Mononuclear cell (primary cell): Measurements from ENCODE around the gene DCAF15. TPM values are rescaled to one million over a fixed set of nuclear protein-coding genes. Genes with fewer than 3 reads are reported as not detected.
"Not testable (repeated sequence)": the region's sequence is repeated elsewhere in the genome, so short reads cannot be mapped to it uniquely, and the experiment has no call there.

Source experiments
- H3K27me3 ChIP-seq: 2 replicates; pipeline ENCODE4 v1.6.0; 2011; ENCODE audit warnings: low read length, control low read depth; ENCODE audit not compliant: insufficient read depth
- H3K4me1 ChIP-seq: 2 replicates; pipeline ENCODE4 v1.5.1; 2011; ENCODE audit warnings: mild to moderate bottlenecking, low read length, control low read depth; ENCODE audit not compliant: insufficient read depth
- H3K4me3 ChIP-seq: 2 replicates; pipeline ENCODE4 v1.5.1; 2011; ENCODE audit warnings: mild to moderate bottlenecking, low read length, moderate library complexity
- H3K9me3 ChIP-seq: 2 replicates; pipeline ENCODE4 v1.5.1; 2011; ENCODE audit warnings: low read depth, mild to moderate bottlenecking, control low read depth, low read length
- total RNA-seq: library from RNA; depleted of rRNA; stranded (reverse); fragments of >200 nt; gene quantifications from one replicate; pipeline ENCODE4 v1.2.3, GENCODE V29; 2012

DCAF15 gene
- total RNA-seq, 1 donor = 26.1 TPM

- not testable (repeated sequence) for H3K4me1 ChIP-seq, H3K4me3 ChIP-seq, H3K9me3 ChIP-seq, H3K27me3 ChIP-seq
These were observed 30.2 kb upstream of the DCAF15 start for GRCh38 chr19:13922118-13922517.

- Histone ChIP-seq H3K4me1 (peaks cover 8% of the 10 kb centered on the region), H3K4me3 (no peak overlapping the region), H3K9me3 (no peaks in the 10 kb centered on the region), H3K27me3 (no peaks in the 10 kb centered on the region)
These were observed 28.9 kb upstream of the DCAF15 start for GRCh38 chr19:13923194-13923987.

- Histone ChIP-seq H3K9me3 (no peaks in the 10 kb centered on the region), H3K4me1 (peaks cover 8% of the 10 kb centered on the region), H3K27me3 (no peaks in the 10 kb centered on the region), H3K4me3 (no peak overlapping the region)
These were observed 26.3 kb upstream of the DCAF15 start for GRCh38 chr19:13926010-13926409.

- Histone ChIP-seq H3K4me1 (peaks cover 8% of the 10 kb centered on the region), H3K4me3 (no peak overlapping the region), H3K9me3 (no peaks in the 10 kb centered on the region), H3K27me3 (no peaks in the 10 kb centered on the region)
These were observed 25.6 kb upstream of the DCAF15 start for GRCh38 chr19:13926715-13927114.

GRCh38 chr19:13929340-13929739, 23.0 kb upstream of the DCAF15 start:
- no peaks in the 10 kb centered on the region for H3K27me3 ChIP-seq
- H3K9me3 ChIP-seq = no peaks in the 10 kb centered on the region
- no peak overlapping the region for H3K4me3 ChIP-seq
- H3K4me1 ChIP-seq = peaks cover 8% of the 10 kb centered on the region

GRCh38 chr19:13929956-13930355, 22.4 kb upstream of the DCAF15 start:
- Histone ChIP-seq H3K4me3 (no peak overlapping the region), H3K4me1 (peaks cover 8% of the 10 kb centered on the region), H3K27me3 (no peaks in the 10 kb centered on the region), H3K9me3 (no peaks in the 10 kb centered on the region)

- H3K9me3 ChIP-seq = no peaks in the 10 kb centered on the region
- H3K4me1 ChIP-seq = peaks cover 8% of the 10 kb centered on the region
- no peaks in the 10 kb centered on the region for H3K27me3 ChIP-seq
- no peak overlapping the region for H3K4me3 ChIP-seq
These were observed 21.9 kb upstream of the DCAF15 start for GRCh38 chr19:13930402-13930801.

GRCh38 chr19:13931391-13932148, 20.7 kb upstream of the DCAF15 start:
- H3K4me3 ChIP-seq = no peak overlapping the region
- H3K27me3 ChIP-seq = no peaks in the 10 kb centered on the region
- H3K9me3 ChIP-seq = no peaks in the 10 kb centered on the region

GRCh38 chr19:13932149-13932637, 20.1 kb upstream of the DCAF15 start:
- Histone ChIP-seq H3K4me1 (no peaks in the 10 kb centered on the region), H3K4me3 (no peak overlapping the region), H3K27me3 (no peaks in the 10 kb centered on the region), H3K9me3 (no peaks in the 10 kb centered on the region)

More at GRCh38 chr19:13931391-13932148, 20.7 kb upstream of the DCAF15 start:
- H3K4me1 ChIP-seq = peaks cover 4% of the 10 kb centered on the region

GRCh38 chr19:13932911-13933393, 19.4 kb upstream of the DCAF15 start:
- Histone ChIP-seq H3K9me3 (no peaks in the 10 kb centered on the region), H3K27me3 (peaks cover 3% of the 10 kb centered on the region)

GRCh38 chr19:13934785-13935109, 17.6 kb upstream of the DCAF15 start:
- H3K9me3 ChIP-seq = no peaks in the 10 kb centered on the region
- no peak overlapping the region for H3K4me3 ChIP-seq
- no peaks in the 10 kb centered on the region for H3K4me1 ChIP-seq
- H3K27me3 ChIP-seq = peaks cover 3% of the 10 kb centered on the region

More at GRCh38 chr19:13932911-13933393, 19.4 kb upstream of the DCAF15 start:
- Histone ChIP-seq H3K4me1 (no peaks in the 10 kb centered on the region), H3K4me3 (no peak overlapping the region)

- Histone ChIP-seq H3K4me3 (no peak overlapping the region), H3K27me3 (peaks cover 3% of the 10 kb centered on the region), H3K4me1 (no peaks in the 10 kb centered on the region), H3K9me3 (no peaks in the 10 kb centered on the region)
These were observed 16.4 kb upstream of the DCAF15 start for GRCh38 chr19:13935765-13936510.

GRCh38 chr19:13937479-13938300, 14.6 kb upstream of the DCAF15 start:
- H3K4me3 ChIP-seq = no peak overlapping the region
- H3K27me3 ChIP-seq = peaks cover 3% of the 10 kb centered on the region
- H3K9me3 ChIP-seq = no peaks in the 10 kb centered on the region
- H3K4me1 ChIP-seq = no peaks in the 10 kb centered on the region

GRCh38 chr19:13938301-13939064, 13.8 kb upstream of the DCAF15 start, which contains the start of gene PODNL1:
Gene PODNL1 (minus strand): TSS chr19:13938417. CDS start chr19:13938181, 236 bp downstream.
- Histone ChIP-seq H3K9me3 (no peaks in the 10 kb centered on the region), H3K27me3 (peaks cover 3% of the 10 kb centered on the region), H3K4me3 (no peak within 1 kb of the TSS)

More at GRCh38 chr19:13938301-13939064, 13.8 kb upstream of the DCAF15 start, which contains the start of gene PODNL1:
- no peaks in the 10 kb centered on the region for H3K4me1 ChIP-seq
